GM12801 (cell line): ENCODE results near the gene POFUT2.

ENCODE experiments used
- CTCF ChIP-seq: IDR thresholded peaks from one replicate; pipeline ENCODE4 v1.5.1; 2011; ENCODE audit warnings: control low read depth; ENCODE audit not compliant: insufficient read length; ENCODE audit errors: extremely low read depth

Gene POFUT2

GRCh38 chr21:45225741-45226327 lies 61.9 kb downstream of the POFUT2 start:
- TF ChIP-seq CTCF: no peak

- TF ChIP-seq CTCF: no peak
Measured at GRCh38 chr21:45225041-45225740, 62.5 kb downstream of the POFUT2 start.

- no peak for TF ChIP-seq CTCF
Measured at GRCh38 chr21:45224189-45224938, 63.3 kb downstream of the POFUT2 start.

GRCh38 chr21:45223236-45224185 lies 64.2 kb downstream of the POFUT2 start:
- TF ChIP-seq CTCF: no peak

GRCh38 chr21:45222001-45222400 lies 65.7 kb downstream of the POFUT2 start:
- TF ChIP-seq CTCF: no peak

- TF ChIP-seq CTCF: no peak
Measured at GRCh38 chr21:45220714-45221490, 66.8 kb downstream of the POFUT2 start.
